ENCODE results near the gene KLHL10. TPM values are rescaled to one million over a fixed set of nuclear protein-coding genes. Genes with fewer than 3 reads are reported as not detected.

KLHL10 gene
- total and polyA plus RNA-seq, 2 experiments from 2014 or later = 0.13 to 0.42 TPM

GRCh38 chr17:41811549-41812380 is 25.9 kb upstream of the KLHL10 start, which contains the start of gene P3H4:
P3H4 (minus strand) TSS chr17:41811949; CDS start chr17:41811915, 34 bp downstream.
- peaks cover 19% of the 10 kb centered on the region for H3K4me1 Mint-ChIP-seq
- peaks cover 28% of the 10 kb centered on the region for H3K4me1 ChIP-seq (ENCODE audit: insufficient read depth)
- H3K79me2 ChIP-seq (replicated peaks; ENCODE audit: insufficient read depth) = peaks cover 46% of the 10 kb centered on the region
- H3F3A ChIP-seq (replicated peaks; ENCODE audit: low read depth) = peaks cover 12% of the 10 kb centered on the region
- H3K9me2 ChIP-seq (ENCODE audit: insufficient read depth) = no peaks in the 10 kb centered on the region
- peak within 1 kb of the TSS; percentile 90 for H3K27ac Mint-ChIP-seq
- peaks cover 9% of the 10 kb centered on the region; the same call in 2 of the 3 replicates for H3K9me3 Mint-ChIP-seq
- H3K27me3 ChIP-seq (ENCODE audit: insufficient read depth) = peaks cover 9% of the 10 kb centered on the region
- peak within 1 kb of the TSS; percentile 98 for H3K4me3 ChIP-seq
- no peaks in the 10 kb centered on the region for H4K20me1 ChIP-seq (replicated peaks; ENCODE audit: insufficient read depth)
- peak within 1 kb of the TSS; percentile 98 for H2AFZ ChIP-seq
- TF ChIP-seq ZNF331 (CRISPR knock-in tag; IDR thresholded peaks at IDR 0.05; ENCODE audit: low read depth) (no peak), ZNF462 (CRISPR knock-in tag; IDR thresholded peaks at IDR 0.05) (no peak), EZH2 (IDR thresholded peaks at IDR 0.05; ENCODE audit: low read depth, unreplicated experiment) (no peak), EZH2phosphoT487 (IDR thresholded peaks at IDR 0.05; ENCODE audit: unreplicated experiment) (no peak), JUNB (IDR thresholded peaks at IDR 0.05; ENCODE audit: unreplicated experiment) (no peak), NANOG (IDR thresholded peaks at IDR 0.05; ENCODE audit: borderline replicate concordance) (no peak), POLR2AphosphoS5 (IDR thresholded peaks at IDR 0.05; ENCODE audit: low read depth) (no peak; the same call in 1 of the 2 replicates), ZNF114 (CRISPR knock-in tag; IDR thresholded peaks at IDR 0.05) (no peak), CREB1 (CRISPR knock-in tag; IDR thresholded peaks at IDR 0.05; ENCODE audit: low read depth) (0 out of 2 replicates have a peak, but pooled peaks have one; percentile 3), STAT1 (IDR thresholded peaks at IDR 0.05; ENCODE audit: unreplicated experiment) (no peak)
- TF ChIP-seq, protein P1, sequence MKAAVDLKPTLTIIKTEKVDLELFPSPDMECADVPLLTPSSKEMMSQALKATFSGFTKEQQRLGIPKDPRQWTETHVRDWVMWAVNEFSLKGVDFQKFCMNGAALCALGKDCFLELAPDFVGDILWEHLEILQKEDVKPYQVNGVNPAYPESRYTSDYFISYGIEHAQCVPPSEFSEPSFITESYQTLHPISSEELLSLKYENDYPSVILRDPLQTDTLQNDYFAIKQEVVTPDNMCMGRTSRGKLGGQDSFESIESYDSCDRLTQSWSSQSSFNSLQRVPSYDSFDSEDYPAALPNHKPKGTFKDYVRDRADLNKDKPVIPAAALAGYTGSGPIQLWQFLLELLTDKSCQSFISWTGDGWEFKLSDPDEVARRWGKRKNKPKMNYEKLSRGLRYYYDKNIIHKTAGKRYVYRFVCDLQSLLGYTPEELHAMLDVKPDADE (IDR thresholded peaks at IDR 0.05) = no peak
- TF ChIP-seq, protein P2, sequence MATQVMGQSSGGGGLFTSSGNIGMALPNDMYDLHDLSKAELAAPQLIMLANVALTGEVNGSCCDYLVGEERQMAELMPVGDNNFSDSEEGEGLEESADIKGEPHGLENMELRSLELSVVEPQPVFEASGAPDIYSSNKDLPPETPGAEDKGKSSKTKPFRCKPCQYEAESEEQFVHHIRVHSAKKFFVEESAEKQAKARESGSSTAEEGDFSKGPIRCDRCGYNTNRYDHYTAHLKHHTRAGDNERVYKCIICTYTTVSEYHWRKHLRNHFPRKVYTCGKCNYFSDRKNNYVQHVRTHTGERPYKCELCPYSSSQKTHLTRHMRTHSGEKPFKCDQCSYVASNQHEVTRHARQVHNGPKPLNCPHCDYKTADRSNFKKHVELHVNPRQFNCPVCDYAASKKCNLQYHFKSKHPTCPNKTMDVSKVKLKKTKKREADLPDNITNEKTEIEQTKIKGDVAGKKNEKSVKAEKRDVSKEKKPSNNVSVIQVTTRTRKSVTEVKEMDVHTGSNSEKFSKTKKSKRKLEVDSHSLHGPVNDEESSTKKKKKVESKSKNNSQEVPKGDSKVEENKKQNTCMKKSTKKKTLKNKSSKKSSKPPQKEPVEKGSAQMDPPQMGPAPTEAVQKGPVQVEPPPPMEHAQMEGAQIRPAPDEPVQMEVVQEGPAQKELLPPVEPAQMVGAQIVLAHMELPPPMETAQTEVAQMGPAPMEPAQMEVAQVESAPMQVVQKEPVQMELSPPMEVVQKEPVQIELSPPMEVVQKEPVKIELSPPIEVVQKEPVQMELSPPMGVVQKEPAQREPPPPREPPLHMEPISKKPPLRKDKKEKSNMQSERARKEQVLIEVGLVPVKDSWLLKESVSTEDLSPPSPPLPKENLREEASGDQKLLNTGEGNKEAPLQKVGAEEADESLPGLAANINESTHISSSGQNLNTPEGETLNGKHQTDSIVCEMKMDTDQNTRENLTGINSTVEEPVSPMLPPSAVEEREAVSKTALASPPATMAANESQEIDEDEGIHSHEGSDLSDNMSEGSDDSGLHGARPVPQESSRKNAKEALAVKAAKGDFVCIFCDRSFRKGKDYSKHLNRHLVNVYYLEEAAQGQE (IDR thresholded peaks at IDR 0.05; ENCODE audit: unreplicated experiment) = peak; percentile 23
- TF ChIP-seq, protein P3, sequence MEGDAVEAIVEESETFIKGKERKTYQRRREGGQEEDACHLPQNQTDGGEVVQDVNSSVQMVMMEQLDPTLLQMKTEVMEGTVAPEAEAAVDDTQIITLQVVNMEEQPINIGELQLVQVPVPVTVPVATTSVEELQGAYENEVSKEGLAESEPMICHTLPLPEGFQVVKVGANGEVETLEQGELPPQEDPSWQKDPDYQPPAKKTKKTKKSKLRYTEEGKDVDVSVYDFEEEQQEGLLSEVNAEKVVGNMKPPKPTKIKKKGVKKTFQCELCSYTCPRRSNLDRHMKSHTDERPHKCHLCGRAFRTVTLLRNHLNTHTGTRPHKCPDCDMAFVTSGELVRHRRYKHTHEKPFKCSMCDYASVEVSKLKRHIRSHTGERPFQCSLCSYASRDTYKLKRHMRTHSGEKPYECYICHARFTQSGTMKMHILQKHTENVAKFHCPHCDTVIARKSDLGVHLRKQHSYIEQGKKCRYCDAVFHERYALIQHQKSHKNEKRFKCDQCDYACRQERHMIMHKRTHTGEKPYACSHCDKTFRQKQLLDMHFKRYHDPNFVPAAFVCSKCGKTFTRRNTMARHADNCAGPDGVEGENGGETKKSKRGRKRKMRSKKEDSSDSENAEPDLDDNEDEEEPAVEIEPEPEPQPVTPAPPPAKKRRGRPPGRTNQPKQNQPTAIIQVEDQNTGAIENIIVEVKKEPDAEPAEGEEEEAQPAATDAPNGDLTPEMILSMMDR (conservative IDR thresholded peaks at IDR 0.05; ENCODE audit: low read depth in 2 of 2) = peak; percentile 33 to 64; a peak in 3 of 4 replicates
- peaks cover 24% of the 10 kb centered on the region for H3K36me3 Mint-ChIP-seq (ENCODE audit: low read depth)
- ATAC-seq = peak; percentile 67
- H3K36me3 ChIP-seq (ENCODE audit: insufficient read depth) = no peaks in the 10 kb centered on the region
- H3K27ac ChIP-seq (ENCODE audit: low read depth) = peak within 1 kb of the TSS; percentile 67
- peak within 1 kb of the TSS; percentile 98 for H3K4me2 ChIP-seq
- H3K4me3 Mint-ChIP-seq = peak within 1 kb of the TSS; percentile 93
- H3K27me3 Mint-ChIP-seq (ENCODE audit: insufficient read depth, low read depth, poor library complexity) = peaks cover 22% of the 10 kb centered on the region
- DNase-seq (ENCODE audit: low spot score) = peak; percentile 84

Data from GM23338 (cell line).